ENCODE results near the gene JUNB. TPM values are rescaled to one million over a fixed set of nuclear protein-coding genes. Genes with fewer than 3 reads are reported as not detected.

The JUNB gene
- total RNA-seq, 2 experiments from 2014 or later, result 292 to 299 TPM

DNA sequence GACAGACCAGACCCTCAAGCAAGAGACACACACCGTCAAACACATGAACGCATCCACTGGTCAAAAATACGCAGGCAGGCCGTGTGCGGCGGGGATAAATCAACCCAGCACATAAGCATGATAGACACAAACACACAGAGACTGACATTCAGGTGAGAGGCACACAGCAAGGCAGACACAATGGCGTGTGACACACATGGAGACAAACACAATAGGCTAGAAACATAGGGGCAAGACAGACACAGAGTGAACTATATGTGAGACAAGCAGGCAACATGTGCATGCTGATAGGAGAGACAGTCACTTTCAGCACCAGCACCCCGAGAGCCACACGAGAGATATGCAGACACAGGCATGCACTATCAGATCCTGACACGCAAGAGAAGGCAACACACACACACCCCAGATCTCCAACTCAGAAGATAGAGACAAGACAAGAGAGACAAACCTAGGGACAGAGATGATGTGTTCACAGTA is 6.9 kb upstream of the JUNB start:
- DNase-seq, result no peak
- POLR2A ChIA-PET, result interaction anchor here (2.4 kb wide), 1 partner anchor 15 kb away, joined by 10 read pairs; no protein-coding TSS in a partner anchor
- Mint-ChIP-seq H3K4me1 (ENCODE audit: low read depth) (peaks cover 34% of the 10 kb centered on the region), H3K27me3 (no peaks in the 10 kb centered on the region), H3K4me3 (no peak overlapping the region), H3K9me3 (no peaks in the 10 kb centered on the region), H3K36me3 (ENCODE audit: low read depth) (no peaks in the 10 kb centered on the region), H3K27ac (no peak overlapping the region)
- CTCF ChIA-PET, result interaction anchor here (9.2 kb wide), 1 partner anchor 12 kb away, joined by 326 read pairs; the partner anchor contains the start of genes JUNB, PRDX2 and THSD8
- peak; percentile 1 for ATAC-seq
- intact Hi-C loops (cut with micrococcal nuclease), result no loop called here
- TF ChIP-seq, protein P1, sequence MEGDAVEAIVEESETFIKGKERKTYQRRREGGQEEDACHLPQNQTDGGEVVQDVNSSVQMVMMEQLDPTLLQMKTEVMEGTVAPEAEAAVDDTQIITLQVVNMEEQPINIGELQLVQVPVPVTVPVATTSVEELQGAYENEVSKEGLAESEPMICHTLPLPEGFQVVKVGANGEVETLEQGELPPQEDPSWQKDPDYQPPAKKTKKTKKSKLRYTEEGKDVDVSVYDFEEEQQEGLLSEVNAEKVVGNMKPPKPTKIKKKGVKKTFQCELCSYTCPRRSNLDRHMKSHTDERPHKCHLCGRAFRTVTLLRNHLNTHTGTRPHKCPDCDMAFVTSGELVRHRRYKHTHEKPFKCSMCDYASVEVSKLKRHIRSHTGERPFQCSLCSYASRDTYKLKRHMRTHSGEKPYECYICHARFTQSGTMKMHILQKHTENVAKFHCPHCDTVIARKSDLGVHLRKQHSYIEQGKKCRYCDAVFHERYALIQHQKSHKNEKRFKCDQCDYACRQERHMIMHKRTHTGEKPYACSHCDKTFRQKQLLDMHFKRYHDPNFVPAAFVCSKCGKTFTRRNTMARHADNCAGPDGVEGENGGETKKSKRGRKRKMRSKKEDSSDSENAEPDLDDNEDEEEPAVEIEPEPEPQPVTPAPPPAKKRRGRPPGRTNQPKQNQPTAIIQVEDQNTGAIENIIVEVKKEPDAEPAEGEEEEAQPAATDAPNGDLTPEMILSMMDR (IDR thresholded peaks at IDR 0.05), result no peak

DNA sequence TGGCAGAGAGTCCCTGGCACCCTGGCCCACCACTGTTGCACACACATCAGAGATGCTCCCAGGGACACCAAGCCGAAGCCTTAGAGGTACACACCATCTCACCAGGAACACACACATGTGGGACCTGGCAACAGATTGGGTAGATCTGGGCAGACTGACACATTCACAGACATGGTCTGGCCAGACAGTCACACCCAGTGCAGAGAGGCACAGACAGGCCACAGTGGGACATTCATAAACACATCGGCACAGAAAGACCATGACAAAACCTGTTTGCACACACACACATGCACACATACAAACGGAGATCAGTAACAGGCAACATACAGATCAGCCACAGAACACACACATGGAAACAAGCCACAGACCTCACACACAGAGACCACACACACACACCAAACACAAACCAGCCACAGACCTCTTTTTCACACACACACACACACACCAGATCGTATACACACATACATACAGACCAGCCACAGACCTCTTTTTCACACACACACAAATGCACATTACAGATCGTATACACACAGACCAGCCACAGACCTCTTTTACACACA is 6.3 kb upstream of the JUNB start:
- peaks cover 29% of the 10 kb centered on the region for H3K4me1 Mint-ChIP-seq (ENCODE audit: low read depth)
- H3K4me3 Mint-ChIP-seq, result no peak overlapping the region
- ChIA-PET POLR2A (interaction anchor here (1.4 kb wide), 1 partner anchor 11 kb away, joined by 7 read pairs; no protein-coding TSS in a partner anchor), CTCF (interaction anchor here (1.2 to 3.8 kb wide), 2 partner anchors 11 to 24 kb away, joined by 4 to 20 read pairs; no protein-coding TSS in a partner anchor)
- H3K9me3 Mint-ChIP-seq, result no peaks in the 10 kb centered on the region
- ATAC-seq (no peak), DNase-seq (peak; percentile 63)
- intact Hi-C loops (cut with micrococcal nuclease), result no loop called here
- no peaks in the 10 kb centered on the region for H3K27me3 Mint-ChIP-seq
- TF ChIP-seq, protein P1 (IDR thresholded peaks at IDR 0.05), result no peak
- H3K27ac Mint-ChIP-seq, result no peak overlapping the region
- no peaks in the 10 kb centered on the region for H3K36me3 Mint-ChIP-seq (ENCODE audit: low read depth)

DNA sequence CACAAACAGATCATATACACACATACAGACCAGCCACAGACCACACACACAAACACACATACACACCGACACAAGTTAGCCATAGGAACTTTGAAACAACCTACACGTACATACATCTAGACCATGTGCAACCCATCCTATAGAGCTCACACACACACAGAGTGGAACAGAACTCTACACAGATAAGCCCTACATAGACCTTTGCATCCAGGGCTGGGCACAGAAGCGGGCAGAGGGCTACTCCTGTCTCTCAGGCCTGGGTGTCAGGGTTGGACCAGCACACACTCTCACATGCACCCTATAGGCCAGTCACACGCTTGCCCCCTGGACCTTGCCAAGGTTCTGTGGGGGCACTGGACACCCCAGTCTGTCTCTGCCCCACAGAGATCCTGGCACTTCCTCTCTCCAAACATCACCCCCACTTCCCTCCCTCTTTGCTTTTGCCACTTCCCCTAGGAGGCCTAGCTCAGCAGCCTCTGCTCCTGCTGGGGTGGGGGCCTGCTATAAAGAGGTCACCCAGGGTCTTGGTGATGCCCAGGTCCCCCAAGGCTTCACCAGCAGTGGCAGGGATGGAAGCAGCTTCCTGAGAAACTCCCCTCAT is 5.8 kb upstream of the JUNB start:
- DNase-seq (no peak), ATAC-seq (no peak)
- POLR2A ChIA-PET, result interaction anchor here (1.1 to 1.4 kb wide), 3 partner anchors 9 to 57 kb away, joined by 5 to 7 read pairs (median 6); no protein-coding TSS in a partner anchor
- intact Hi-C loops (cut with micrococcal nuclease), result no loop called here
- Mint-ChIP-seq H3K9me3 (no peaks in the 10 kb centered on the region), H3K4me3 (no peak overlapping the region), H3K27ac (no peak overlapping the region), H3K36me3 (ENCODE audit: low read depth) (no peaks in the 10 kb centered on the region), H3K27me3 (no peaks in the 10 kb centered on the region), H3K4me1 (ENCODE audit: low read depth) (peaks cover 29% of the 10 kb centered on the region)
- CTCF ChIA-PET, result interaction anchor here (1.2 to 3.8 kb wide), 3 partner anchors 9 to 25 kb away, joined by 4 to 20 read pairs (median 4); no protein-coding TSS in a partner anchor
- TF ChIP-seq, protein P1 (IDR thresholded peaks at IDR 0.05), result no peak

DNA sequence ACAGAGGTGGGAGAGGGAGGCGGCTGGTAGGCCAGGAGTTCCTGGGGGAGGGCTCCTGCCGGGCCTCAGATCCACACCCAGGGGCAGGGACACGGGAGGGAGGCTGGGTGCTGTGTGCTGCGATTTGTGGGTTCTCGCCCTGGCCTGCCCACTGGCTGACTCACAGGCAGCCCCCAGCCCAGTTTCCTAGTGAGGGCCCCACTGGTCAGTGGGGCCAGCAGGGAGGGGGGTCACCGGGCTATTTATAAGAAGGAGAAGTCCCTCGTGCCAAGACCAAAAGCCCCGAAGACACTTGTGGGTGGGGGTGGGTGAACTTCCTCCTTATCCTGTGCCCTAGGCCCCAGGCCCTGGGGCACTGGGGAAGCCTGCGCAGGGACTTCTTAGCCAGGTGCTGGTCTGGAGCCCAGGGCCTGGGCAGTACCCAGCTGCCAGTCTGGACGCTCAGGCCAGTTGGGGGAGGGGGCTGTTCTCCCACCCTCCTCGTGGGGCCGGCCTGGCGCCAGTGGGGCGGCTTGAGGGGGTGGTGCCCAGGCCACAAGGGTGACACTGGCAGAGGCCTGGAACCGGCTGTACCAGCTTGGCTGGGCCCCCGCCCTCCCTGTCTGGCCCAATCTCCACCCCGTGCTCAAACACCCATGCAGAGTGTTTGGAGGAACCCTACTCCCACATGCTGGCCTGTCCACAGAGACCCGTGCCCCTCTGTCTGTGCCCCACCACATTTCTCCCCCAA is 5.0 kb upstream of the JUNB start:
- ATAC-seq, result no peak
- Mint-ChIP-seq H3K27ac (peak overlapping the region; percentile 77), H3K27me3 (no peaks in the 10 kb centered on the region), H3K4me3 (no peak overlapping the region), H3K9me3 (no peaks in the 10 kb centered on the region), H3K4me1 (ENCODE audit: low read depth) (peaks cover 34% of the 10 kb centered on the region), H3K36me3 (ENCODE audit: low read depth) (no peaks in the 10 kb centered on the region)
- intact Hi-C loops (cut with micrococcal nuclease), result no loop called here
- ChIA-PET POLR2A (interaction anchor here (1.1 to 1.4 kb wide), 3 partner anchors 9 to 57 kb away, joined by 5 to 7 read pairs (median 6); no protein-coding TSS in a partner anchor), CTCF (interaction anchor here (1.2 to 3.8 kb wide), 3 partner anchors 9 to 26 kb away, joined by 4 to 20 read pairs (median 4); no protein-coding TSS in a partner anchor)
- DNase-seq, result peak; percentile 29
- TF ChIP-seq, protein P1 (IDR thresholded peaks at IDR 0.05), result no peak
